ENCODE measurements around the gene ASIC2.
"Not testable (repeated sequence)": the region's sequence is repeated elsewhere in the genome, so short reads cannot be mapped to it uniquely, and the experiment has no call there.

Gene ASIC2

DNA sequence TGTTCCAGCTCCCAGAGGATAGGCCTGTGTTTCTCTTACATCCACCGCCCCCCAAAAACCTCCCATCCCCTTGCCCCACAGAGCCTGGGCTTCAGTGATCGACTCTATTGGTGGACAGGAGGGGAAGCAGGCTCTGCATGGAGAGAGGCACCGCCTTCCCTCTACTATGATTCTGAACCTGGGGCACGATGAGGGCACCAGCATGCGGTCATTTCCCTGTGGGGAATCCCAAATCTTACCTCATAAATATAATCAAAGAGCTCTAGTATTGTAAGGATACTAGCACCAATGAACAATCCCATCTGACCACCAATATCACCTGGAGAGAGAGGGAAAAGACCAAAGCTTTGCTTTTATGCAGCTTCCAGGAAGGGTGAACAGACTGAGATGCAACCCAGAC is 275.7 kb downstream of the ASIC2 start:
- DNase-seq: no peak

DNA sequence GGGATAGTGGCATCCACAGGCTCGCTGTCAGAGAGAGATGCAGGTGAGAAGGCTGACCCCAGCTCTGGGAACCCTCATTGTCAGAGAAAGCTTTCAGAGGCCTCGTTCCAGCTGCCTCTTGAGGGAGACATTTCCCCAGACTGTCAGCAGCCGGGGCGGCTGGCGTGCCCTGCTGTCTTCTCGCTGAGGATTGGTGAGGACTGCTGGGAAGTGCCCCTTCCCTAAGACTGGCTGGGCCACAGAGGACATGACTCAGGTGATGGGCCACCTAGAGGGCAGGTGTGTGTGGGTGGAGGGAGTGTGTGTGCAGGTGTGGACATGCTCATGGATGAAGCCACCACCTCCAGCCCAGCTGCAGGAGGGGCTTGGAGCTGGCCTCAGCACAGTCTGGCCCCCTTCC is 276.2 kb downstream of the ASIC2 start:
- no peak for DNase-seq

DNA sequence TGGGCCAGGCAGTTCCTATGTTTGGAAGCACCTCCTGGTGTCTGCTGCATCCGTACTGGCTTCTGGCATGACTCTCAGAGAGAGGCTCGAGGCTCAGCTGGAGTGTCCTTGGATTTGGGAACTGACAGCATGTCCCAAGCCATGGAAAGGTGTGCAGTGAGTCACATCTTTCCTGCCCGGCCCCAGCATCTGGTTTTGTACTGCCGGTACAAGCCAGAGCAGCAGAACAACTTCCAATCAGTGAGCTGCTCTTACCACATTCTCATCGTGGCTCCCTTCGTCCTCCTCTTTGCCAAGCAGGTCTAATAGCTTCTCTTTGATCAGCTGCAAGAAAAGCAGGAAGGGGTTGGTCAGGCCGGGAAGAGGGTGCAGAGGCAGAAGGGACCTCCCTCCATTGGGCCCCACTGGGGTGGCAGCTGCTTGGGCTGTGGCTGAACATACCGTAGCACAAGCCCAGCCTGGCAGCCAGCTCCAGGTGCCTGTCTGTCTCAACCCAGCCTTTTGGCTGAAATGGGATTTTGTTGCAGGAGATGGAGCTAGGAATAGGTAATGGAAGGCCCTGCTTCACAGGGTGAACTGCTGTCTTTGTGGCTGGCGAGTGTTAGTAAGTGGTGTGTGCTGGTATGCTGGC is 277.3 kb downstream of the ASIC2 start:
- DNase-seq: no peak

DNA sequence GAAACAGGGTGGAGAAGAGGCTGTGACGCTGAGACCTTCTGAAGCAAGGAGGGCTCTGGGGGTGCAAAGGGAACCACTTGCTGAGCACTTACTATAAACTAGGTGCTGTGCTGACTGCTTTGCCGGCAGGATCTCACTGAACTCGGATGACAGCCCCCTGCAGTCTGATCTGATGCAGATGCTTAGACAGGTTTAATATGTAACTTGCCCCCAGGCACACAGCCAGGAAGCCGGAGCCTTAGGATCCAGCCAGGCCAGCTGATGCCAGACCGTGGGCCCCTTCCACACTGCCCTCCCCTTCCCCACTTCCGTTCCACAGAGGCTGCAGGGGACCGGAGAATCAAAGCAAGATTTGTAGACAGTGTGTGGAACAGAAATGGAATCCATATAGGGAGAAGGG is 278.3 kb downstream of the ASIC2 start:
- no peak for DNase-seq

DNA sequence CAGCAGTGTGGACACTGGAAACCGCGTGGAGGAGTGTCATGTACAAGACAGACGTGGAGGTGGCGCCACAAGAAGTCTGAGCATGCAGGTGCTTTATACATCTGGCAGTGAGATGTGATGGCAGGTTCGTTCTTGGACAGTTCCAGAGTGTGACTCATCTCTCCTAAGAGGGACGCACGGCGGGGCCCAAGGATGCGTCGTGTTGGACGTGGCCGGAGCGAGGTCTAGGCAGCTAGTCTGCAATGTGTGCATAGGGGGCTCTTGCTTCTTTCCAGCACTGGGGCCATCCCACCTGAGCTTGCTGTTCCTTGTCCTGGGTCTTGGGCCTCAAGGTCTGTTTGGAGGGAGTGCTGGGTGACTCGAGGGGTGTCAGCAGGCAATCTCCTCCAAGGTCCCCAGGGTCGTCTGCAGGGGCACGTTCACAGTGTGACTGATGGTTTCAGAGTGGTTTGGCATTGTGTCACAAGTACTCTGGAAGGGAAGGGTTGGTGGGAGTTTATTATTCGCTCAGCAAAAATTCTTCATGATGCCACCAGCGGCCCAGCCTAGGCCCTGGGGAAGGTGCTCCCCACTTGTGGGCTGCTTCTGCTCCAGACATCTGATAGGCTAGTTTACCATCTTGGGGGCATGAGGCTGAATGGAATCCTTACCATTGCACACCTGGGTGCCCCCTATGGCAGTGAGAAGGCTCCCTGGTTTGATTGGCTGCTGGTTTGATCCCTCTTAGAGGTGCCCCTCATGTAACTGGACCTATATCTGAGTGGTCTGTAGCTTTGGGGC is 279.3 kb downstream of the ASIC2 start:
- DNase-seq: no peak

DNA sequence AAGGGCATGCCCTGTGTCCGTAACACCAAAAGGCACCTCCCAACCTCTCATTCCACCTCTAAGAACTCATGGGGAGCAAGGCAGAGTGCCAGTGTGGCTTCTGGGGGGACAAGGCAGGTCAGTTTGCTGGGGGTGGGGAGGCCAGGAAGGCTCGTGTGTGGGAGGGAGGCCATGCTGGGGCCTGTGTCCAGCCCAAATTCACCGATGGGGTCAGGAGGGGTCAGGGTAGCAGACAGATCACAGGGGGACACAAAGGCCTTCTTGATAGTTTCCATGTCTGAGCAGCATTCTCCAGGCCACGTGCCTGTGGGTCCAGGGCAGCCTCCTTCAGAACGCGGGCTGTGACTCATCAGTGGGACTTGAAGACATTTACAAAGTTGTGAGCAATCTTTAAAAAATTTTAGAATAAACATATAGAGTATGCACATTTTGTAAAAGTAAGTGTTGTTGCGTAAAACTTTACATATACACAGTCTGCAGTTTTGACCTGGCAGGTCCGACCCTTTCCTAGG is 280.5 kb downstream of the ASIC2 start:
- DNase-seq: no peak

DNA sequence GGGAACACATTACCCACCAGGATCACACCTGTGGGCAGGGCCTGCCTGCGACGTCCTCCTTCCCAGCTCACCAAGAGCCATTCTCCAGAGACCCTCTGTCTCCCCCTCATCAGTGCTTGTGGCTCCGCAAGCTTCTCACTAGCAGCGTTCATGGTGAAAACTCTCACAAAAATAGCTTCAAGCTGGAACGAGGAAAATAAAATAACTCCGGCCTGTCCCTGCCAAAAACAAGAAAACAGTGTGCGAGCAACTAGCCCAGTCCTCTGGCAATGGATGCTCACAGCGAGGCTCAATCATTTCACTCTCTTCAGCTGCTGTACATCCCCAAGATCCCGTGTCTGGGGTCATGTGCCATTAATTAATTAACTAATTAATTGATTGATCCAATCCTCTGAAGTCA is 283.5 kb downstream of the ASIC2 start:
- no peak for DNase-seq

DNA sequence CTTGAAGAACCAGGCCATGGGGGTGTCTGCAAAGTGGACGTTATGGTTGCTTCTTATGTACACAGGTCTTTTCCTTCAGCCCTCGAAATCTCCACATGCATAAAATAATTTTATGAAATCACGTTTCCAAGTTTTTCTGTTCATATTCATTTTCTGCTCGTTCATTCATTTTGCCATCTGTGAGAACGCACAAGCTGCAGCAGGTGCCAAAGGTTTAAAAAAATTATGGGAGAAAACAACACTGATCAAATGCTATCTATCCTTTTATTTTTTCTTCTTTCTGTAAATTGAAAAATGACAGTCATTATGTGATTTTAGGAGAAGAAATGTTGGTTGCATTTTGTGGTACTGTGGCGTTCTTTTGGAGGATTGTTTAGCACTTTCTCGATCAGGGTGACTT is 285.9 kb downstream of the ASIC2 start:
- no peak for DNase-seq

DNA sequence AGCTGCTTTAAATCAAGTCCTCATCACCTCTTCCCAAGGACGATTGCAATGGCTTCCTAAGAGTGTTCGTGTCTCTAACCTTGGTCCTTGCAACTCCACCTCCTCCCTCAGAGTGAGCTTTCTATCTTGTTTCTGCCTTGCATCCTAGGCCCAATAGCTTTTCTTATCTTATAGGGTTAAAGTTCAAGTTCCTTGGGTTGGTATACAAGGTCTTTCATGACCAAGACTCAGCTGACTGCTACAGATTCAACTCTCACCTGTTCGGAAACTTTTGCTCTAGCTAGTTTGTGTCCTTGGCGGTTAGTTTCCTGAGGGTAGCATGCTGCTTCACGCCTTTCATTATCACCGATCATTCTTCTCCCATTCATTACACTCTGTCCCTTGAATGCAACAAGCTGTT is 290.8 kb downstream of the ASIC2 start:
- no peak for DNase-seq

DNA sequence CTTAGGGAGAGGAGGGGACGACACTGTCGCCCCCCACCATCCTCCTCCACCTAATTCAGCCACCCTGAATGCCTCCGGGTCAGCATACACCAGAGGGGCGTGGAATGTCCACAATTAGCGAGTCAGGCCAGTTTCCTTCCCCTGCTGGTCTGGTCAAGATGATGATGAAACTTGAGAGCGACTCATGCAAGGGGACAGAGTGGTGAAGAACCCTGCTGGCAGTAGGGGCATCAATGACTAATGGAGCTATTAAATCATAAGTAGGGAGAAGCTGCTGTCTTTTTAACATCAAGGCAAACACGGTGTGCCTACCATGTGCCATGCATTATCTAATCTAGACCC is 294.2 kb downstream of the ASIC2 start:
- no peak for DNase-seq

DNA sequence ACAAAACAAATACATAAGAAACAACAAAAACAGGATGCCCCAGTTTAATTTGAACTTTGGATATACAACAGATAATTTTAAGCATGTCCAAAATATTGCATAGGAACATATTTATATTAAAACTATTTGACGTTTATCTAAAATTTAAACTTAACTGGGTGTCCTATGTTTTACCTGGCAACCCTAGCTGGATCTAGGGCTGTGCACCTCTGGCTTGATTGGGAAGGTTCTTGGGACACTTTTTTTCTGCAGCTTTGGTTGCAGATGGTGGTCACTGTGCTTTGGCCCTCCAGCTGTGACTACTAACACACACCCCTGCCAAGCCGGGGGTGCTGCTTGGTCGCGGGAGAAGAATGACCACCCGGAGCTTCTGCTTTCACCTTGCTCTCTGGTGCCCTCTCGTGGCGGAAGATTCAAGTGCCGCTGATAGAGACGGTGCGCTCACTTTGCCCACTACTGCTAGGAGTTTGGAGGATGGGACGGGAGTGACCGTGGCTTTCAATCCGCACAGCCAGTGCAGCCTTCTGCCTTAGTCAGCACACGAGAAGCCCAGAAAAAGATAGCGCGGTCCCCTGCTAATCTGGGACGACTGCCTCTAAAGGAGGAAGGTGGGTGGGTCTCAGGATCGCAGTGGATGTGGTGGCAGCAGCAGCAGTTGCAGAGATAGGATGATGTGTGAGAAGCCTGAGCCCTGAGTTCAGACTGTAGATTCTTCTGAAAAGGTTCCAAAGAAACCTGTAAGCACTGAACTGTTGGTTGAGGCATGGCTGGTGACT is 294.8 kb downstream of the ASIC2 start:
- DNase-seq: peak in 4 of 5 experiments; percentile 49 to 64 (median 58)

DNA sequence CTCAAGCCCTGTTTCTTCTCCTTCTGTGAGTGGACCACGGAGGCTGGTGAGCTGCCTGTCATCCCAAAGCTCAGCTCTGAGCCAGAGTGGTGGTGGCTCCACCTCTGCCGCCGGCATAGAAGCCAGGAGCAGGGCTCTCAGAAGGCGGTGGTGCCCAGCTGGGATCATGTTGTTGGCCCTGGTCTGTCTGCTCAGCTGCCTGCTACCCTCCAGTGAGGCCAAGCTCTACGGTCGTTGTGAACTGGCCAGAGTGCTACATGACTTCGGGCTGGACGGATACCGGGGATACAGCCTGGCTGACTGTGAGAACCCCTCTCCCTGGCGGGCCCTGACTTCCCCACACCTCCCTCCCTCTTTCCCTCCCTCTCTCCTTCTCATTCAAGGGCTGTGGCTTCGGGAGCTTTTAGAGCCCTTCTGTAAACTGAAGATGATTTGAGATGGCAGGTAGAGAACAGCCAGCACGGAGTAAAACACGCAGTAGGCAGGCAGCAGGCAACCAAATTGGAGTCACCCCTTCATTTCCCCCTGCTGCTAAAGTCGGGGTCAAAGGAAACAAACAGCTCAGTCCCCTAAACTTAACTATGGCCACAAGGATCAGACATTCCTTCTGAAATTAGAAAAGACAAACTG is 297.6 kb downstream of the ASIC2 start:
- DNase-seq: no peak

DNA sequence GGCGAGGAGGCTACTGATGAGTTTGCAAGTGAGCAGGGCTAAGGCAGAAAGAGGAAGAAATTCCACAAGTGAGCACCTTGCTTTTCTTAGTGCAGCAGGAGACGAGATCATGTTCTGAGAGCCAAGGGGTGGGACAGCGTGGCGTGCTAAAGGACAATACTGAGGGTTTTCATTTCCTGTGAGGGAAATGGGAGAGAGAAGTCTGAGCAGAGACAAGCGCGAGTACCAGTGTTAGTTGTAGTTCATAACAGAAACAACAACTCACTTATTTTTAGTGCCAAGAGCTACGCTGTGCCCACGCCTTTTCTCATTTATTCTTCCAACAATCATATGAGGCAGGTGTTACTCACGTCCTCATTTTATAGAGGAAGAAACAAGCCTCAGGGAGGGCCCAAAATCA is 299.1 kb downstream of the ASIC2 start:
- peak in 1 of 5 experiments; percentile 30 for DNase-seq

DNA sequence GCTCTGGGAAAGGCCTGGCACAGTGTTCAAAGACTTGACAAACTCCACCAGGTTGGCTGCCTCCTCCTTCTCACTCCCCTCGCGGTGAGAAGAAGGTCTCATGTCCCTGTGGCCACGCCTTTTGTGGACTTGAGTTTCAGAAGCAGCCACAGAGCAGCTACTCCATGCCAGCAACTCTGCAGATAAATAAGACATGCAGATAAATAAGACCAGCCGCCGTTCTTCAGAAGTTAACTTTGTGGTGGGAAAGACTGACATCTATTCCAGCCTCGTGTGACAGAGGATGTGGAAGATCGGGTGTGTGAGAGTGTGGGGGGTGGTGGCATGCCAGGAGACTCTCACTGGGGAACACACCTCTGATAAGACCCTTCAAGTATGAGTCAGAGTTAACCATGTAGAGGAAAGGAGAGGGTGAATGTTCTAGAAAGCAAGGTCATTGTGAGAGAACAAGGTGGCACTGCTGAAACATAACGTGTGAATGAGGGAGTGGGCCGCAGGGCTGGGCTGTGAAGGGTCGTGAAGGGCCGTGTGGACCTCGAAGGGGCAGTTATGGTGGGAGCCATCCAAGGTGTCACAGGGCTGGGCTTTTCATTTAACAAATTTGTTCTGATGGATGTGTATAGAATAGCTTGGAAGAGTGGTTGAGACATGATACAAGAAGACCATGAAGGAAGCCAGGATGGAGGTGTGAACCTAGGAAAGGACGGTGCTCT is 300.6 kb downstream of the ASIC2 start:
- DNase-seq: peak in 1 of 5 experiments; percentile 72

DNA sequence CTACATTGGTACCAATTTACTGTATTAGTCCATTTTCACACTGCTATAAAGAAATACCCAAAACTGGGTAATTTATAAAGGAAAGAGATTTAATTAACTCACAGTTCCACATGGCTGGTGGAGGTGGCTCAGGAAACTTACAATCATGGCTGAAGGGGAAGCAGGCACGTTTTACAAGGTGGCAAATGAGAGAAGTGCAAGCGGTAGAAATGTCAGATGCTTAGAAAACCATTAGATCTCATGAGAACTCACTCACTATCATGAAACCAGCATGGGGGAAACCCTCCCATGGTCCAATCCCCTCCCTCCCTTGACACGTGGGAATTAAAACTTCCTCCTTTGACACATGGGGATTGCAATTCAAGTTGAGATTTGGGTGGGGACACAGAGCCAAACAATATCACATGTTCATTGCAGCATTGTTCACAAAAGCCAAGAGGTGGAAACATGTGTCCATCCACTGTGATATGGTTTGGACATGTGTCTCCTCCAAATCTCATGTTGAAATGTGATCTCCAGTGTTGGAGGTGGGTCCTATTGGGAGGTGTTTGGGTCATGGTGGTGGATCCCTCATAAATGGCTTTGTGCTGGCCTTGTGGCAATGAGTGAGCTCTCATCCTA is 304.5 kb downstream of the ASIC2 start:
- DNase-seq: no peak

DNA sequence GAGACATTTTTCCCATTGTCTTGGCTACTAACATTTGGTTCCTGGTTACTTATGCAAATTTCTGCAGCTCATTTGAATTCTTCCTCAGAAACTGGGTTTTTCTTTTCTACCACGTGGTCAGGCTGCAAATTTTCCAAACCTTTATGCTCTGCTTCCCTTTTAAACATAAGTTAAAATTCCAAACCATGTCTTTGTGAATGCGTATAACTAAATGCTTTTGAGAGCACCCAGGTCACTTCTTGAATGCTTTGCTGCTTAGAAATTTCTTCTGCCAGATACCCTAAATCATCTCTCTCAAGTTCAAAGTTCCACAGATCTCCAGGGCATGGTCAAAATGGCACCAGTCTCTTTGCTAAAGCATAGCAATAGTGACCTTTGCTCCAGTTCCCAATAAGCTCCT is 305.2 kb downstream of the ASIC2 start:
- DNase-seq: not testable (repeated sequence)

DNA sequence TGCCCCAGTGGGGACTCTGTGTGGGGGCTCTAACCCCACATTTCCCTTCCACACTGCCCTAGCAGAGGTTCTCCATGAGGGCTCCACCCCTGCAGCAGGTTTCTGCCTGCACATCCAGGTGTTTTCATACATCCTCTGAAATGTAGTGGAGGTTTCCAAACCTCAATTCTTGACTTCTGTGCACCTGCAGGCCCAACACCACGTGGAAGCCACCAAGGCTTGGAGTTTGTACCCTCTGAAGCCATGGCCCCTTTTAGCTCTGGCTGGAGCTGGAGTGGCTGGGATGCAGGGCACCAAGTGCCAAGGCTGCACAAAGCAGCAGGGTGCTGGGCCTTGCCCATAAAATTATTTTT is 305.7 kb downstream of the ASIC2 start:
- DNase-seq: not testable (repeated sequence)

DNA sequence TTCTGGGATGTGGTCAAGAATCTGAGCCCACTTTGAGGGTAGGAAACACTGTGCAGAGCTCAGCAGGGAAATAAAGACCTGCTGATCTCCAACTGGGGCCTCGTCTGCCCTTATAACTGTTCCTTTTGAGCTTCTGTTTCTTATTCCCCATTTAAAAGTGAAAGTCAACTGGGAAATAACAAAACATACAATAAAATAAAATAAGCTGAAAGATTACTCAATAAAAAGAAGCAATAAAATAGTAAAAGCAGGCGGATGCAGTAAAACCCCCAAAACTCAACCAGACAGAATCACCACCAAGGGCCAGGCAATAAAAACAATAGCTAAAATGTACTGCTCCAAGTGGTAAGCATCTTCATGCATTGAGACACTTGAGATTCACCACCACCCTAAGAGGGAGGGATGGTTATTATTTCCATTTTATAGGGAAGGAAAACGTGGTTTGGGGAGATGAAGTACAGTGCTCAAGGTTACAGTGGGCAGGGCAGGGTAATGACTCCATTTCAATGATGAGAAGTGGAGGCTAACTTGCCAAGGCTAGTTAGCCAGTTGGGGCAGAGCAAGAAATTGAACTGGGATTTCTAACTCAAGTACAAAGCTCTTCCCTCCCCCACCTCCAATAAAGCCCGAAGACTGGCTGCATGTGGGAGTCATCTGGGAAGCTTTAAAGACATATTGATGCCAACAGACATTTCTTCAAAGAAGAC is 307.9 kb downstream of the ASIC2 start:
- DNase-seq: no peak

DNA sequence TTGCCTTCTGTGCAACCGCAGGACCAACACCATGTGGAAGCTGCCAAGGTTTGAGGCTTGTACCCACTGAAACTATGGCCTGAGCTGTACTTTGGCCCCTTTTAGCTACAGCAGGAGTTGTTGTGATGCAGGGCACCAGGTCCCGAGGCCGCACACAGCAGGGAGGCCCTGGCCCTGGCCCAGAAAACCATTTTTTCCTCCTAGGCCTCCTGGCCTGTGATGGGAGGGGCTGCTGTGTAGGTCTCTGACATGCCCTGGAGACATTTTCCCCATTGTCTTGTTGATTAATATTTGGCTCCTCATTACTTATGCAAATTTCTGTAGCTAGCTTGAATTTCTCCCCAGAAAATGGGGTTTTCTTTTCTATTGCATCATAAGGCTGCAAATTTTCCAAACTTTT is 311.5 kb downstream of the ASIC2 start:
- not testable (repeated sequence) for DNase-seq

DNA sequence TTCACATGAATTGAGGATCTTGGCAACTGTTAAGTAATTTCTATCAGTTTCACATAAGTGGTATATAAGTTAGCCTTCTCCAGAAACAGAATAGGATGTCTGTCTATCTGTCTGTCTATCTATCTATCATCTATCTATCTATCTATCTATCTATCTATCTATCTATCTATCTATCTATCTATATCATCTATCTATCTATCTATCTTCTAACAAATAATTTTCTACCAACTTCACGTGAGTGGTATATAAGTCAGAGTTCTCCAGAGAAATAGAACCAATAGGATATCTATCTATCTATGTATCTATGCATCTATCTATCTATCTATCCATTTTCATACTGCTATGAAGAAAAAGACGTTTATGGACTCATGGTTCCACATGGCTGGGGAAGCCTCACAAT is 312.9 kb downstream of the ASIC2 start:
- DNase-seq: no peak

DNA sequence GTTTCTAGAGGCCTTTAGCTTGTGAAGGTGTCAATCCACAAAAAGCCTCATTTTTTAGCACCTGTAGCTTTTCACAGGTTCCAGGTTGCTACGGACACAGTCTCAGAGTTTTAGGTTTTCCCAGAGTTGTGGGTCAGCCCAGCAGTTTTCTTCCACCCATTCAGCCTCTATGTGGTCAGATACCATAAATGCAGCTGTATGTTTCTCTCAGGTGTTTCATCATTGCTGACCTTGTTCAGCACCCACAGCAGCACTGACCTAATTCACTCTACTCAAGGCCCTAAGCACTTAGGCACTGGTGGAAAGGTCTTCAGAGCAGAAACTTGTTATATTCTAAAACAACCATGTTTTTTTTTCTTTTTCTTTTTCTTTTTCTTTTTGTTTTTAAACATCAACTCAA is 316.5 kb downstream of the ASIC2 start:
- no peak for DNase-seq

DNA sequence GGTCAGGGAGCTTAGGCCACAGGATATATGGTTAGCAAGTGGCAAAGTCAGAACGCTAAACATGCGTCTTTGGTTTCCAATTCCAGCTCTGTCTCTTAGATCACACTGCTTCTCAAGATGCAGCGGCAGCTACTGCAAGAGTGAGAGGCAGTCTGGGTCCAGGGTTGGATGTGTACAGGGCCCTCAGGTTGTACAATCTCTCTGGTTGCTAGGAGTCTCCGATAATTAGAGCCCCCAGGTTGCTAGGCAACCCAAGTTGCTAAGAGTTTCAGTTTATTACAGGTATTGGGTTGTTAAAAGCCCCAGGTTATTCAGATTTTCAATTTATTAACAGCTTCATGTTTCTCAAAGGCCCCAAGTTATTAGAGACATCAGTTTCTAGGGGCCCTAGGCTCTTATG is 317.0 kb downstream of the ASIC2 start:
- no peak for DNase-seq
